Vagina (tissue), 2 donors: ENCODE results near the gene ACOT6.

ENCODE experiments used
- CTCF ChIP-seq, 3 experiments: fragments of 450-650 bp in 2 of 3; fragments of 200-600 bp in 1 of 3; sonication (generic) in 1 of 3; IDR thresholded peaks; one replicate each; pipeline ENCODE4 v1.5.1; 2017 to 2019; ENCODE audit warnings: antibody characterized with exemption in 3 of 3, mild to moderate bottlenecking in 2 of 3, moderate library complexity in 2 of 3
- POLR2A ChIP-seq, 2 donors: fragments of 450-650 bp; IDR thresholded peaks; one replicate each; pipeline ENCODE4 v1.6.1; 2017; ENCODE audit warnings: antibody characterized with exemption in 2 of 2, mild to moderate bottlenecking in 2 of 2, moderate library complexity in 2 of 2
- POLR2AphosphoS5 ChIP-seq, 2 donors: sonication (generic); formaldehyde crosslinking; IDR thresholded peaks; one replicate each; pipeline ENCODE4 v1.9.0; 2017; ENCODE audit warnings: antibody characterized with exemption in 2 of 2, mild to moderate bottlenecking in 2 of 2, low read depth in 1 of 2; ENCODE audit not compliant: insufficient read depth in 1 of 2

- no peak for TF ChIP-seq POLR2A (IDR thresholded peaks at IDR 0.05)
- no peak for TF ChIP-seq CTCF (IDR thresholded peaks at IDR 0.05)
- TF ChIP-seq POLR2AphosphoS5 (IDR thresholded peaks at IDR 0.05; ENCODE audit: insufficient read depth in 1 of 2, low read depth in 1 of 2), result no peak
These were observed 54.3 kb downstream of the ACOT6 start for GRCh38 chr14:73666583-73666982.
